AG10803 (cell line): ENCODE measurements around the gene COQ8A.

Experiments used
- DNase-seq: peaks from one replicate; pipeline ENCODE4 v3.0.0; 2010; ENCODE audit warnings: low read depth
- H3K4me3 ChIP-seq: 2 replicates; pipeline ENCODE4 v1.5.1; 2011; ENCODE audit warnings: mild to moderate bottlenecking, low read length, control low read depth
- TF ChIP-seq, protein P1 (sequence below): conservative IDR thresholded peaks from 2 replicates; pipeline ENCODE4 v1.5.1; 2011; ENCODE audit warnings: mild to moderate bottlenecking, low read length, control low read depth, inconsistent platforms

The COQ8A gene

DNA sequence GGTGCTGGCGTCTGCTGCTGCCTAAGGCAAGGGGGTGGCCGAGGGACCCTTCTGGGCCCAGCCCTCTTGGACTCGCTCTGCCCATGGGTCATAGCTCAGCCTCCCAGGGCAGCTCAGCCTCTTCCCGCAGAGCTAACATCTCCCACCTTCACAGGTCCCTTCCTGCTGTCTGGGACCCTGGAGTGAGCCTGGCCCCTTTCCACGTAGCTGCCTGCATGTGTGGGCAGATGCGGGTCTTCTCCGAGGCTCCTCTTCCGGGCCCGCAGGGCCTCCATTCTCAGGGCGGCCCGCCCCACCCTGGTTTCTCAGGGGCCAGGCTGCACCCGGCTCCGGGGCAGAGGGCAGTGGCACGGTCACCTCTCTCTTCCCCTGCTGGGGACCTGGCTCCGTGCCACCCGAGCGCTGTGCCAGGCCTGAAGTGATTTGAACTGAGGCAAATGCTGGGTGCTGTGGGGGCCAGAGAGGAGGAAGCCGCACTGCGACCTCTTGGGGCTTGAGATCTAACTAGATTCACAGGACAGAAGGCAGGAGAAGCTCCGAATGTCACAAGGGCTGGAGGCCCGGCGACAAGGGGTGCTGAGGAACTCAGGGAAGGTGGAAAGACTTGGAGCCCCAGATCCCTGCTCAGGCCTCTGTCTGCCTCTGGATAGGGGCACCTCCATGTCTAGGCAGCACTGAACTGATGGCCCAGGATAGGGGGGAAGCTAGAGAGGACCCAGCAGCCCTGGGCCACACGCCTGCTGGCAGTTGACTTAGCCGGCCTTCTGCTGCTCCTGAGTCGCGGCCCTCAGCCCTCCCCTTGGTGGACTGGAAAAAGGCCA, 40.7 kb downstream of the COQ8A start:
- DNase-seq: no peak
- TF ChIP-seq, protein P1, sequence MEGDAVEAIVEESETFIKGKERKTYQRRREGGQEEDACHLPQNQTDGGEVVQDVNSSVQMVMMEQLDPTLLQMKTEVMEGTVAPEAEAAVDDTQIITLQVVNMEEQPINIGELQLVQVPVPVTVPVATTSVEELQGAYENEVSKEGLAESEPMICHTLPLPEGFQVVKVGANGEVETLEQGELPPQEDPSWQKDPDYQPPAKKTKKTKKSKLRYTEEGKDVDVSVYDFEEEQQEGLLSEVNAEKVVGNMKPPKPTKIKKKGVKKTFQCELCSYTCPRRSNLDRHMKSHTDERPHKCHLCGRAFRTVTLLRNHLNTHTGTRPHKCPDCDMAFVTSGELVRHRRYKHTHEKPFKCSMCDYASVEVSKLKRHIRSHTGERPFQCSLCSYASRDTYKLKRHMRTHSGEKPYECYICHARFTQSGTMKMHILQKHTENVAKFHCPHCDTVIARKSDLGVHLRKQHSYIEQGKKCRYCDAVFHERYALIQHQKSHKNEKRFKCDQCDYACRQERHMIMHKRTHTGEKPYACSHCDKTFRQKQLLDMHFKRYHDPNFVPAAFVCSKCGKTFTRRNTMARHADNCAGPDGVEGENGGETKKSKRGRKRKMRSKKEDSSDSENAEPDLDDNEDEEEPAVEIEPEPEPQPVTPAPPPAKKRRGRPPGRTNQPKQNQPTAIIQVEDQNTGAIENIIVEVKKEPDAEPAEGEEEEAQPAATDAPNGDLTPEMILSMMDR: no peak
- no peak overlapping the region for H3K4me3 ChIP-seq

DNA sequence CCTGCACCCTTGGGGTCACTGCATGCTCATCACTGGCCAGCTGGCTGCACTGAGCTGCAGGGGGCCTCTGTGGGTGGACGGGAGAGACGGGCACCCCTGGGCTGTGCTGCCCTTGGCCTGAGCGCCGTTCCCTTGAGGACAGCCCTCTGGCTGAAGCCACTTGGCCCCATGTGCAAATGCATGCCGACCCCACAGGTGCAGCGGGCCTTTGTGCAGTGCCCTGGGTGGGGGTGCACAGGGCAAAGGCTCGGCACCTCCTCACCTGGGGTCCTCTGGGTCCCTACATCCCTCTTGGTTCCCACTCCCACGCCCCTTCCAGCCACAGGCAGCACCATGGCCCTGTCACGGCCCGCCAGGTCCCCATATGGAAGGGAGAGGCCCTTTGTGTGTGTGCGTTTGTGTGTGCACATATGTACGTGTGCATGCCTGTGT, 41.3 kb downstream of the COQ8A start:
- no peak overlapping the region for H3K4me3 ChIP-seq
- TF ChIP-seq, protein P1: no peak
- no peak for DNase-seq

DNA sequence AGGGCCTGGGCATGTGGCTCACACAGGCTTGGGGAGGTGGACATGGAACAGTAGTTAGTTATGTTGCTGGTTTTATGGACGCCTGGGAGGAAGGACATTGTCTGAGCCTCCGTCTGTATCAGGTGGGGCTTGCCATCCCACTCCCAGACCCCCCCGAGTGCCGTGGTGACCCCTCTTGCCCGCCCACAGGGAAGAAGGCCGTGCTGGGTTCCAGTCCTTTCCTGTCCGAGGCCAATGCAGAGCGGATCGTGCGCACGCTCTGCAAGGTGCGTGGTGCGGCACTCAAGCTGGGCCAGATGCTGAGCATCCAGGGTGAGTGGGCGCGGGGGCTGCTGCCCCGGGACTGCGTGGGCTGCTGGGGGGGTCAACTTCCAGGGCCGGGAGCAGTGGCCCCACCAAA, 41.7 kb downstream of the COQ8A start:
- TF ChIP-seq, protein P1: no peak
- no peak for DNase-seq
- no peak overlapping the region for H3K4me3 ChIP-seq

DNA sequence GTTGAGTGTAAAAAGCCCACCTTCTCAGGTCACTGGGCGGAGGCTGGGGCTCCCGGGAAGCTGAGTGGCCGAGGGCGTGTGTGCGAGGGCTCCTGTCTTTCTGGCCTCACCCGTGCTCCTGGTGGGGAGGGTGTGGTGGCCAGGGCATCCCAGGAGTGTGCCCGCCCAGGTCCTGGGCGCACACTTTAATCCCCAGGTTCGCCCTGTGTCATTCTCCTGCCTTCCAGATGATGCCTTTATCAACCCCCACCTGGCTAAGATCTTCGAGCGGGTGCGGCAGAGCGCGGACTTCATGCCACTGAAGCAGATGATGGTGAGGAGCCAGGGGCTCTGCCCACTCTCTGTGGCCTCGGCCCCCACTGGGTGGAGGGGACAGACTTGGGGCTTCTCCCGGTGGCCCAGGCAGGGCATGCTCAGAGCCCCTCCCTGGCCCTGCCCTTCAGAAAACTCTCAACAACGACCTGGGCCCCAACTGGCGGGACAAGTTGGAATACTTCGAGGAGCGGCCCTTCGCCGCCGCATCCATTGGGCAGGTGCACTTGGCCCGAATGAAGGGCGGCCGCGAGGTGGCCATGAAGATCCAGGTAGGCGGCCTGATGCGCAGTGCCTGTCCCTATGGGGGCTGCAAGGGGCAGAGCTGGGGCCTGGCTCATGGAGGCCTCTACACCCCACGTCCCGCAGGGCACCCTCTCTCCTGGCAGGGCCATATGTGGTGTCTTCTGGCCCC, 42.5 kb downstream of the COQ8A start:
- H3K4me3 ChIP-seq: no peak overlapping the region
- TF ChIP-seq, protein P1: no peak
- DNase-seq: no peak

DNA sequence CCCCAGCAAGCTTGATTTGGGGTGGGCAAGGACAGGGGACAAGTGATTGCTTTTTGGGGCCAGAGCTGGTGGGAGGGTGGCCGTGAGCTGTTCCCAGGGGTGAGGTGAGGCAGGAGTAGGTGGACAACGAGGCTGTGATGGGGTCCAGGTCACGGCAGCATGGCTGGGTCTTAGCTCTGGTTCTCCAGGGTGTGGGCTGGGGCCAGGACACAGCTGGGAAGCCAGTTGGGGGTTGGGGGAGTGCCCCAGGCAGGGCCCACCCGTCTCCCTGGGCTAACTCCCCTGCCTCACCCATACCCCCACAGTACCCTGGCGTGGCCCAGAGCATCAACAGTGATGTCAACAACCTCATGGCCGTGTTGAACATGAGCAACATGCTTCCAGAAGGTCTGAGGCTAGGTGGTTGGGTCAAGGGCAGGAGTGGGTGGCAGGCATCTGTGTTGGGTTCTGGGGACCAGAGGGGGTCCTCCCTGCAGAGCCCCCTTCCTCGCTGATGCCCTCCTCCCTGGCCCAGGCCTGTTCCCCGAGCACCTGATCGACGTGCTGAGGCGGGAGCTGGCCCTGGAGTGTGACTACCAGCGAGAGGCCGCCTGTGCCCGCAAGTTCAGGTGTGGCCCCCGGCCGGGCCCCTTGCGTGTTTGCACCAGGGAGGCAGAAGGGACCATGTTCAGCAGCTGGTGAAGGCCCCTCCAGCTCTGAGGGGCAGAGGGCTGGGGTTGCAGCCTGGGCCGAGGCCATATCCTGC, 43.3 kb downstream of the COQ8A start:
- H3K4me3 ChIP-seq: no peak overlapping the region
- TF ChIP-seq, protein P1: no peak
- no peak for DNase-seq

DNA sequence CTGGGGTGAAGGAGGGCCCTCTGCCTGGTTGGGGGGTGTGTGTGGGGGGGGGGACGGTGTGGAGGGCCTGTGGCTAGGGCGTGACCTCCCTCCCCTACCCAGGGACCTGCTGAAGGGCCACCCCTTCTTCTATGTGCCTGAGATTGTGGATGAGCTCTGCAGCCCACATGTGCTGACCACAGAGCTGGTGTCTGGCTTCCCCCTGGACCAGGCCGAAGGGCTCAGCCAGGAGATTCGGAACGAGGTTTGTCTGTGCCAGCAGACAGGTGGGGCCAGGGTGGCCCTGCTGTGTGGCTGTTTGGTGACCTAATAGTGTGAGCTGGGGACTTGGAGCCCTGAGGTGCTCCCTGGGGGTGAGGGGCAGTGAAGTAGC, 43.9 kb downstream of the COQ8A start:
- no peak for DNase-seq
- no peak overlapping the region for H3K4me3 ChIP-seq
- TF ChIP-seq, protein P1: no peak
